HCT116 (cell line): Measurements from ENCODE around the gene TRABD. TPM values are rescaled to one million over a fixed set of nuclear protein-coding genes. Genes with fewer than 3 reads are reported as not detected.

Source experiments
- ATAC-seq: fragments of 200-7000 bp; cut with Tn5 transposase; 2 replicates; pipeline ENCODE4 v1.9.1; 2020; ENCODE audit warnings: mild to moderate bottlenecking, moderate library complexity
- BruUV-seq: library from RNA; stranded (reverse); fragments of 400-500 nt; replicated peaks from 2 replicates; lab custom pipeline; 2021; lab: Mats Ljungman, UMichigan
- CTCF ChIA-PET: fragments of 300-600 bp; sonication (Branson Sonifier 250); formaldehyde crosslinking; loops from one replicate; lab custom pipeline; 2021; ENCODE audit warnings: antibody characterized with exemption; lab: Charles Lee
- POLR2A ChIA-PET: fragments of 300-600, 350-600 bp; sonication (Branson Sonifier 250); formaldehyde crosslinking; loops from one replicate; lab custom pipeline; 2021; ENCODE audit warnings: antibody characterized with exemption; lab: Charles Lee
- RAD21 ChIA-PET, 2 experiments: fragments of 300-600 bp; sonication (Branson Sonifier 250); formaldehyde crosslinking; loops; one replicate each; lab custom pipeline; 2023; ENCODE audit warnings: low total read pairs in 2 of 2; ENCODE audit not compliant: uncharacterized antibody in 2 of 2, unreplicated experiment in 2 of 2, low non-redundant PET in 1 of 2; lab: Charles Lee
- DNase-seq: peaks from one replicate; pipeline ENCODE4 v3.0.0-alpha.2; 2010; ENCODE audit warnings: low read depth, low spot score
- H2AFZ ChIP-seq: fragments of 200-600 bp; shearing (Covaris generic), sonication (generic); 2 replicates; pipeline ENCODE4 v1.6.1; 2017; ENCODE audit warnings: low read depth, mixed run types, mixed read lengths, antibody characterized with exemption, low read length; ENCODE audit not compliant: poor library complexity, severe bottlenecking
- H3K27ac ChIP-seq: 2 replicates; pipeline ENCODE4 v1.5.1; 2012; ENCODE audit warnings: low read depth, low read length
- H3K27me3 ChIP-seq: fragments of 200-600 bp; sonication (generic); 2 replicates; pipeline ENCODE4 v1.6.1; 2016; ENCODE audit warnings: mixed run types, low read length, mixed read lengths; ENCODE audit not compliant: insufficient read depth
- H3K36me3 ChIP-seq, 2 experiments: fragments of 200-500 bp in 1 of 2; fragments of 200-600 bp in 1 of 2; sonication (Bioruptor generic) in 1 of 2; sonication (generic) in 1 of 2; 2 replicates each; pipeline versions ENCODE4 v1.5.1 to v1.6.1; 2014 to 2016; ENCODE audit warnings: low read length in 2 of 2, inconsistent platforms in 1 of 2, mixed read lengths in 1 of 2, mixed run types in 1 of 2; ENCODE audit not compliant: insufficient read depth in 2 of 2, control insufficient read depth in 1 of 2
- H3K4me1 ChIP-seq, 2 experiments: fragments of 200-600 bp in 1 of 2; sonication (generic) in 1 of 2; 2 replicates each; pipeline versions ENCODE4 v1.5.1 to v1.6.1; 2012 to 2017; ENCODE audit warnings: low read length in 2 of 2, inconsistent platforms in 1 of 2, mild to moderate bottlenecking in 1 of 2, mixed read lengths in 1 of 2, mixed run types in 1 of 2, moderate library complexity in 1 of 2; ENCODE audit not compliant: insufficient read depth in 2 of 2, control insufficient read depth in 1 of 2
- H3K4me2 ChIP-seq: fragments of 200-600 bp; sonication (generic); 2 replicates; pipeline ENCODE4 v1.6.1; 2017; ENCODE audit warnings: mixed run types, low read length, mixed read lengths
- H3K4me3 ChIP-seq, 2 experiments: fragments of 200-600 bp in 1 of 2; sonication (generic) in 1 of 2; replicated peaks in 1 of 2; 2 replicates each; pipeline ENCODE4 v1.5.1; 2011 to 2016; ENCODE audit warnings: low read length in 2 of 2, control low read depth in 1 of 2, low read depth in 1 of 2, mild to moderate bottlenecking in 1 of 2, mixed read lengths in 1 of 2, mixed run types in 1 of 2
- H3K79me2 ChIP-seq: fragments of 200-600 bp; sonication (generic); 2 replicates; pipeline ENCODE4 v1.6.1; 2017; ENCODE audit warnings: mild to moderate bottlenecking, mixed run types, low read length, moderate library complexity, mixed read lengths; ENCODE audit not compliant: insufficient read depth
- H3K9ac ChIP-seq: fragments of 200-600 bp; sonication (generic); 2 replicates; pipeline ENCODE4 v1.6.1; 2016; ENCODE audit warnings: low read length, mixed read lengths
- H3K9me2 ChIP-seq: fragments of 200-600 bp; sonication (generic), shearing (Covaris generic); 2 replicates; pipeline ENCODE4 v1.6.1; 2017; ENCODE audit warnings: mixed run types, mild to moderate bottlenecking, moderate library complexity; ENCODE audit not compliant: insufficient read depth
- H3K9me3 ChIP-seq, 2 experiments: fragments of 200-500 bp in 1 of 2; fragments of 200-600 bp in 1 of 2; sonication (Bioruptor generic) in 1 of 2; sonication (generic) in 1 of 2; 2 replicates each; pipeline ENCODE4 v1.6.1; 2014 to 2017; ENCODE audit warnings: low read length in 2 of 2, mixed read lengths in 2 of 2, inconsistent platforms in 1 of 2, low read depth in 1 of 2, mild to moderate bottlenecking in 1 of 2, mixed run types in 1 of 2, moderate library complexity in 1 of 2; ENCODE audit not compliant: control insufficient read depth in 1 of 2, insufficient read depth in 1 of 2
- H4K20me1 ChIP-seq: fragments of 200-600 bp; sonication (generic), shearing (Covaris generic); 2 replicates; pipeline ENCODE4 v1.6.1; 2017; ENCODE audit warnings: mixed run types, mild to moderate bottlenecking, moderate library complexity; ENCODE audit not compliant: insufficient read depth
- ELF1 ChIP-seq: IDR thresholded peaks from 2 replicates; pipeline ENCODE4 v1.6.1; 2012; ENCODE audit warnings: low read depth, borderline replicate concordance
- EZH2 ChIP-seq: fragments of 200-600 bp; sonication (generic); IDR thresholded peaks from 2 replicates; pipeline ENCODE4 v1.6.1; 2017; ENCODE audit warnings: antibody characterized with exemption, mixed run types
- JUND ChIP-seq: IDR thresholded peaks from 2 replicates; pipeline ENCODE4 v1.6.1; 2012
- SRF ChIP-seq: IDR thresholded peaks from 2 replicates; pipeline ENCODE4 v1.6.1; 2012; ENCODE audit warnings: low read depth
- intact Hi-C: fragments of 100-400 bp; cut with micrococcal nuclease; formaldehyde crosslinking; loops from 2 replicates; pipeline ENCODE4 v1.10.0; 2022
- total RNA-seq: library from RNA; stranded (reverse); gene quantifications from one replicate; pipeline ENCODE4 v1.2.1, GENCODE V29; 2021; ENCODE audit not compliant: unreplicated experiment
- TF ChIP-seq, protein P1 (sequence below), 3 experiments: fragments of 200-600 bp in 1 of 3; sonication (generic) in 1 of 3; IDR thresholded peaks in 2 of 3; conservative IDR thresholded peaks in 1 of 3; 2 replicates each; pipeline ENCODE4 v1.5.1; 2012 to 2017; ENCODE audit warnings: low read depth in 2 of 3, low read length in 2 of 3, antibody characterized with exemption in 1 of 3, borderline replicate concordance in 1 of 3, control low read depth in 1 of 3, mild to moderate bottlenecking in 1 of 3, mixed read lengths in 1 of 3, mixed run types in 1 of 3, moderate library complexity in 1 of 3; ENCODE audit not compliant: insufficient read depth in 1 of 3
- TF ChIP-seq, protein P2 (sequence below): IDR thresholded peaks from 2 replicates; pipeline ENCODE4 v1.6.1; 2012; ENCODE audit warnings: low read depth

Gene TRABD
- total RNA-seq, 1 experiment from 2014 or later: 90.3 TPM

DNA sequence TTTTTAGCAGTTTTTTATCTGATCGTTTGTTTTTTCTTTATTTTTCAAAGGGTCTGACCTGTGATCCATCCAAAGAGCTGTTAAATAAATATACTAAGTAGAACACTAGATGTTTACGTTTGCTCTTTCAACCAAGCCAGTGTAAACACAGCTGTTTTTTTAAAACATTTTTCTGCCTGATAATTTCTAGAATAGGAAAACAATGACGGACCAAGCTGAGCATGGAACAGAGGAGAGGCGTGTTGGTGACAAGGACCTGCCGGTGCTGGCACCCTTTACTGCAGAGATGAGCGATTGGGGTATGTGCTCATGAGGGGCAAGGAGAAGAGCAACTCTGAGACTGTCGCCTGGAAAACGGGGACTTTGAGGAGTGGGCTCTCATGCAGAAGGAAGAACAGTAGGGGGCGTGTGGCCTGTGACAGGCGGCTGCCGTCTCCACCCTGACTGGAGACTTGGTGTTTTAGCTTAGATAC lies 43.8 kb upstream of the TRABD start:
- ChIA-PET CTCF (interaction anchor here (0.9 kb wide), 1 partner anchor 15 kb away, joined by 3 read pairs; no protein-coding TSS in a partner anchor), RAD21 (no interaction called here), POLR2A (no interaction called here)
- H3K9ac ChIP-seq: no peak overlapping the region
- no peak overlapping the region for H3K4me3 ChIP-seq
- BruUV-seq: no TSS peak
- H3K27ac ChIP-seq: no peak overlapping the region
- ATAC-seq (no peak), DNase-seq (no peak)
- no peaks in the 10 kb centered on the region for H3K9me3 ChIP-seq
- H3K9me2 ChIP-seq: no peaks in the 10 kb centered on the region
- no peaks in the 10 kb centered on the region; a peak in 1 of 4 replicates for H3K4me1 ChIP-seq
- H2AFZ ChIP-seq: no peak overlapping the region
- no peaks in the 10 kb centered on the region for H4K20me1 ChIP-seq
- intact Hi-C loops: no loop called here
- H3K79me2 ChIP-seq: no peaks in the 10 kb centered on the region
- no peak overlapping the region for H3K4me2 ChIP-seq
- TF ChIP-seq EZH2 (no peak), ELF1 (no peak), SRF (no peak), JUND (no peak)
- TF ChIP-seq, protein P1, sequence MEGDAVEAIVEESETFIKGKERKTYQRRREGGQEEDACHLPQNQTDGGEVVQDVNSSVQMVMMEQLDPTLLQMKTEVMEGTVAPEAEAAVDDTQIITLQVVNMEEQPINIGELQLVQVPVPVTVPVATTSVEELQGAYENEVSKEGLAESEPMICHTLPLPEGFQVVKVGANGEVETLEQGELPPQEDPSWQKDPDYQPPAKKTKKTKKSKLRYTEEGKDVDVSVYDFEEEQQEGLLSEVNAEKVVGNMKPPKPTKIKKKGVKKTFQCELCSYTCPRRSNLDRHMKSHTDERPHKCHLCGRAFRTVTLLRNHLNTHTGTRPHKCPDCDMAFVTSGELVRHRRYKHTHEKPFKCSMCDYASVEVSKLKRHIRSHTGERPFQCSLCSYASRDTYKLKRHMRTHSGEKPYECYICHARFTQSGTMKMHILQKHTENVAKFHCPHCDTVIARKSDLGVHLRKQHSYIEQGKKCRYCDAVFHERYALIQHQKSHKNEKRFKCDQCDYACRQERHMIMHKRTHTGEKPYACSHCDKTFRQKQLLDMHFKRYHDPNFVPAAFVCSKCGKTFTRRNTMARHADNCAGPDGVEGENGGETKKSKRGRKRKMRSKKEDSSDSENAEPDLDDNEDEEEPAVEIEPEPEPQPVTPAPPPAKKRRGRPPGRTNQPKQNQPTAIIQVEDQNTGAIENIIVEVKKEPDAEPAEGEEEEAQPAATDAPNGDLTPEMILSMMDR (IDR thresholded peaks at IDR 0.05 in 2 of 3, conservative IDR thresholded peaks at IDR 0.05 in 1 of 3; ENCODE audit: borderline replicate concordance in 1 of 3, insufficient read depth in 1 of 3, low read depth in 2 of 3, low read length in 2 of 3): no peak
- TF ChIP-seq, protein P2, sequence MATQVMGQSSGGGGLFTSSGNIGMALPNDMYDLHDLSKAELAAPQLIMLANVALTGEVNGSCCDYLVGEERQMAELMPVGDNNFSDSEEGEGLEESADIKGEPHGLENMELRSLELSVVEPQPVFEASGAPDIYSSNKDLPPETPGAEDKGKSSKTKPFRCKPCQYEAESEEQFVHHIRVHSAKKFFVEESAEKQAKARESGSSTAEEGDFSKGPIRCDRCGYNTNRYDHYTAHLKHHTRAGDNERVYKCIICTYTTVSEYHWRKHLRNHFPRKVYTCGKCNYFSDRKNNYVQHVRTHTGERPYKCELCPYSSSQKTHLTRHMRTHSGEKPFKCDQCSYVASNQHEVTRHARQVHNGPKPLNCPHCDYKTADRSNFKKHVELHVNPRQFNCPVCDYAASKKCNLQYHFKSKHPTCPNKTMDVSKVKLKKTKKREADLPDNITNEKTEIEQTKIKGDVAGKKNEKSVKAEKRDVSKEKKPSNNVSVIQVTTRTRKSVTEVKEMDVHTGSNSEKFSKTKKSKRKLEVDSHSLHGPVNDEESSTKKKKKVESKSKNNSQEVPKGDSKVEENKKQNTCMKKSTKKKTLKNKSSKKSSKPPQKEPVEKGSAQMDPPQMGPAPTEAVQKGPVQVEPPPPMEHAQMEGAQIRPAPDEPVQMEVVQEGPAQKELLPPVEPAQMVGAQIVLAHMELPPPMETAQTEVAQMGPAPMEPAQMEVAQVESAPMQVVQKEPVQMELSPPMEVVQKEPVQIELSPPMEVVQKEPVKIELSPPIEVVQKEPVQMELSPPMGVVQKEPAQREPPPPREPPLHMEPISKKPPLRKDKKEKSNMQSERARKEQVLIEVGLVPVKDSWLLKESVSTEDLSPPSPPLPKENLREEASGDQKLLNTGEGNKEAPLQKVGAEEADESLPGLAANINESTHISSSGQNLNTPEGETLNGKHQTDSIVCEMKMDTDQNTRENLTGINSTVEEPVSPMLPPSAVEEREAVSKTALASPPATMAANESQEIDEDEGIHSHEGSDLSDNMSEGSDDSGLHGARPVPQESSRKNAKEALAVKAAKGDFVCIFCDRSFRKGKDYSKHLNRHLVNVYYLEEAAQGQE: no peak
- H3K36me3 ChIP-seq: no peaks in the 10 kb centered on the region
- H3K27me3 ChIP-seq: no peaks in the 10 kb centered on the region
